ENCODE data around the gene PCDHA10.

DNA sequence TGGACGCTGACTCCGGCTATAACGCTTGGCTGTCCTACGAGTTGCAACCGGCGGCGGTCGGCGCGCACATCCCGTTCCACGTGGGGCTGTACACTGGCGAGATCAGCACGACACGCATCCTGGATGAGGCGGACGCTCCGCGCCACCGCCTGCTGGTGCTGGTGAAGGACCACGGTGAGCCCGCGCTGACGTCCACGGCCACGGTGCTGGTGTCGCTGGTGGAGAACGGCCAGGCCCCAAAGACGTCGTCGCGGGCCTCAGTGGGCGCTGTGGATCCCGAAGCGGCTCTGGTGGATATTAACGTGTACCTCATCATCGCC, 21.5 kb downstream of the PCDHA10 start:
- no peak for TF ChIP-seq CTCF (IDR thresholded peaks at IDR 0.05 in 4 of 5, conservative IDR thresholded peaks at IDR 0.05 in 1 of 5)
- TF ChIP-seq POLR2A (IDR thresholded peaks at IDR 0.05), result no peak
